AG09309 (cell line): ENCODE data around the gene TPRA1.

Source experiments
- DNase-seq: peaks from one replicate; pipeline ENCODE4 v3.0.0-alpha.2; 2010; ENCODE audit warnings: low read depth
- H3K4me3 ChIP-seq: 2 replicates; pipeline ENCODE4 v1.5.1; 2011; ENCODE audit warnings: mild to moderate bottlenecking, low read depth, low read length, moderate library complexity; ENCODE audit not compliant: control insufficient read depth
- TF ChIP-seq, protein P1 (sequence below): IDR thresholded peaks from 2 replicates; pipeline ENCODE4 v1.5.1; 2011; ENCODE audit warnings: mild to moderate bottlenecking, low read depth, low read length, inconsistent platforms; ENCODE audit not compliant: insufficient read depth, control insufficient read depth; ENCODE audit errors: missing control alignments

The TPRA1 gene

DNA sequence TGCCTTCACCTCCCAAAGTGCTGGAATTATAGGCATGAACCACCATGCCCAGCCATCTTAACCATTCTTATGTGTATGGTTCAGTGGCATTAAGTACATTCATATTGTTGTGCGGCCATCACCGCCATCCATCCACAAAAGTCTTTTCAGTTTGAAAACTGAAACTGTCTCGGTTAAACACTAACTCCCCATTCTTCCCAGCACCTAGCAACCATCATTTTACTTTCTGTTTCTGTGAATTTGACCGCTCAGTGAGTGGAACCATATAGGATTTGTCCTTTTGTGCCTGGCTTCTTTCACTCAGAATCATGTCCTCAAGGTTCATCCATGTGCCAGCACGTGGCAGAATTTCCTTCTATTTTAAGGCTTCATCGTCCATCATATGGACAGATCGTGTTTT, 13.5 kb upstream of the TPRA1 start:
- no peak for DNase-seq
- TF ChIP-seq, protein P1, sequence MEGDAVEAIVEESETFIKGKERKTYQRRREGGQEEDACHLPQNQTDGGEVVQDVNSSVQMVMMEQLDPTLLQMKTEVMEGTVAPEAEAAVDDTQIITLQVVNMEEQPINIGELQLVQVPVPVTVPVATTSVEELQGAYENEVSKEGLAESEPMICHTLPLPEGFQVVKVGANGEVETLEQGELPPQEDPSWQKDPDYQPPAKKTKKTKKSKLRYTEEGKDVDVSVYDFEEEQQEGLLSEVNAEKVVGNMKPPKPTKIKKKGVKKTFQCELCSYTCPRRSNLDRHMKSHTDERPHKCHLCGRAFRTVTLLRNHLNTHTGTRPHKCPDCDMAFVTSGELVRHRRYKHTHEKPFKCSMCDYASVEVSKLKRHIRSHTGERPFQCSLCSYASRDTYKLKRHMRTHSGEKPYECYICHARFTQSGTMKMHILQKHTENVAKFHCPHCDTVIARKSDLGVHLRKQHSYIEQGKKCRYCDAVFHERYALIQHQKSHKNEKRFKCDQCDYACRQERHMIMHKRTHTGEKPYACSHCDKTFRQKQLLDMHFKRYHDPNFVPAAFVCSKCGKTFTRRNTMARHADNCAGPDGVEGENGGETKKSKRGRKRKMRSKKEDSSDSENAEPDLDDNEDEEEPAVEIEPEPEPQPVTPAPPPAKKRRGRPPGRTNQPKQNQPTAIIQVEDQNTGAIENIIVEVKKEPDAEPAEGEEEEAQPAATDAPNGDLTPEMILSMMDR: no peak
- H3K4me3 ChIP-seq: no peak overlapping the region

DNA sequence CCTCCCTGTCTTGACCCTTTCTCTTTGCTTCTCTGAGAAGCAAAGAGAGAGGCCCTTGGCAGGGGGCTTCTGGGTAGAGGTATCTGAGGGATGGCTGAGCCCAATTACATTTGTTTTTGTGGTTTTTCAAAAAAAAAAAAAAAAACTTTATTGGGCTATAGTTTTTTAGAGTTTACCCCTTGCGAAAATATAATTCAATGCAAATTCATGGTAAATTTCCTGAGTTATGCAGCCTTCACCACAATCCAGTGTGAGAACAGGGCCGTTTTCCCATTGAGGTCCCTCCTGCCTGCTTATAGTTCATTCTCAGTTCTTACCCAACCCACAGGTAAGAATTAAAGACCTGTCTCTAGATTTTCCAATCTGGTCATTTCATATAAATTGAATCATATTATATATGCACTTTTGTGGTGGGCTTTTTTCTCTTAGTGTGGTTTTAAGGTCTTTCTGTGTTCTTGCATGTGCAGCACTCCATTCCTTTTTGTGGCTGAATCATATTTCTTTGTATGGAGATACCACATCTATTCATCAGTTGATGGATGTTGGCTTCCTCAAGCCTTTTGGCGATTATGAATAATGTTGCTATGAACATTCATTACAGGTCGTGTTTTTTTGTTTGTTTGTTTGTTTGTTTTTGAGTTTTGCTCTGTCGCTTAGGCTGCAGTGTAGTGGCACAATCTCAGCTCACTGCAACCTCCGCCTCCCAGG, 10.4 kb upstream of the TPRA1 start:
- H3K4me3 ChIP-seq: no peak overlapping the region
- no peak for DNase-seq
- TF ChIP-seq, protein P1: no peak

DNA sequence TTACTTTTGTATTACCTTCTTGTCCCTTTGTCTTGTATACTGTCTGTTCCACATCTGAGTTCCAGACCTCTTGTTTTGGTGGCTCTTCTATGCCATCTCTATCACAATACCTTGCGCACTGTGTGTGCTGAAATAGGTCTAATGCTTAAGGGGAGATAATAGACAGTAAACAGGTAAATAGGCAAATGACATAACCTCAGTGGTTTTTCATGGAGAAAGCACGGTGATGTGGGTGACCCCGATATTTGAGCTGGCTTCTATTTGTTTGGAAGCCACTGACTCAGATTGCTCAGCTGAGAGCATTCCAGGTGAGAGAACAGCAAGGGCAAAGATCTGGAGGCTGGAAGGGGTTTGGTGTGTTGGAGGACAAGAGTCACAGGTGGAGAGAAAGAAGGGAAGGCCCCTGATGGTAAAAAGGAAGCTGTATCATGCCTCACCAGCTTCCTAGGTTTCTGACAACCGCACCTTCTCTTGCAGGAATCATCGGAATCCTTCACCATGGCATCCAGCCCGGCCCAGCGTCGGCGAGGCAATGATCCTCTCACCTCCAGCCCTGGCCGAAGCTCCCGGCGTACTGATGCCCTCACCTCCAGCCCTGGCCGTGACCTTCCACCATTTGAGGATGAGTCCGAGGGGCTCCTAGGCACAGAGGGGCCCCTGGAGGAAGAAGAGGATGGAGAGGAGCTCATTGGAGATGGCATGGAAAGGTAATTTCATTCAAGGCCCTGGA, 8.5 kb upstream of the TPRA1 start:
- peak overlapping the region; percentile 62 for H3K4me3 ChIP-seq
- TF ChIP-seq, protein P1: no peak
- no peak for DNase-seq

DNA sequence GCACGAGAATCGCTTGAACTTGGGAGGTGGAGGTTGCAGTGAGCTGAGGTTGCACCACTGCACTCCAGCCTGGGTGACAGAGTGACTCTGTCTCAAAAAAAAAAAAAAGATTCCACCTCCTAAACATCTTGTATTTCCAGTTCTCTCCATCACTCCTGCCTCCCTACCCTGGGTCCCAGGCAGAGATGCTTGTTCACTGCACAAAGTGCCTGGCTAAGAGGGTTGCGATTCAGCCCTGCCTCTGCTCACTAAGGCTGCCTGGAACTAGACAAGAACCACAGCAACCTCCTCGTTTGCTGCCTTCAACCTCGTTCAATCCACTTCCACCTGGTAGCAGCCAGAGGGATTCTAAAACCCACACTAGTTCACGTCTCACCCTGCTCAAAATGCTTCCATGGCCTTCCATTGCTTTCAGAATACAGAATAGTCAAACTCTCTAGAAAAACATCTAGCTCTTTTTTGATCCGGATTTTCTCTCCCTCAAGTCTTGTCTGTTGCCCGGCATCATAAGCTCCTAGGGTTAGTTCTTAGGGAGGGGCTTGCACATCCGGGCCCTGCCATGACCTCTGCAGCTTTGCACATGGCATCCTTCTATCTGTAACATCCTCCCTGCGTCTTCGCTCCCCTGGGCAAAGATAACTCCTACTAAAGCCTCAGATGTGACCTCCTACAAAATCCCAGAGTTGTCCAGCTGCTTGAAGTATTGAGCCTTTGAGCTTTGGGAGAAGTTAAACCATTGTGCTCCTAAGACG, 6.7 kb upstream of the TPRA1 start:
- H3K4me3 ChIP-seq: no peak overlapping the region
- TF ChIP-seq, protein P1: no peak
- DNase-seq: no peak

DNA sequence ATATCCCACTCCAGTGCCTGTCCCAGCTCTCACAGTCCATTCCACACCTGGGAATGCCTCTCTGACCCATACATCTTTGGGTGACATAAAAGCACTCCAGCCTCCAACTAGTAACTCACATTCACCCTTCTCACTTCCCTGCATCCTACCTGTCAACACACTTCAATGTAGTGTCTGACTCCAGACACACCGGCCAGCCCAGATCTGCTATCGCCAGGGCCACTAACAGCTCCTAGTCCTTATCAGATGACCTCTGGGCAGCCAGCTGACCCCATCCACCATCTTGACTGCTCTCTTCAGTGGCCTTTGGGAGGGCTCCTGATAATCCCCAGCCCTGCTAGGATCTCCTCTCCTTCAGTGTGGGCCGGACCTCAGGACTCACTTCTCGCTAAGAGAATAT, 4.8 kb upstream of the TPRA1 start:
- H3K4me3 ChIP-seq: no peak overlapping the region
- no peak for DNase-seq
- TF ChIP-seq, protein P1: no peak

DNA sequence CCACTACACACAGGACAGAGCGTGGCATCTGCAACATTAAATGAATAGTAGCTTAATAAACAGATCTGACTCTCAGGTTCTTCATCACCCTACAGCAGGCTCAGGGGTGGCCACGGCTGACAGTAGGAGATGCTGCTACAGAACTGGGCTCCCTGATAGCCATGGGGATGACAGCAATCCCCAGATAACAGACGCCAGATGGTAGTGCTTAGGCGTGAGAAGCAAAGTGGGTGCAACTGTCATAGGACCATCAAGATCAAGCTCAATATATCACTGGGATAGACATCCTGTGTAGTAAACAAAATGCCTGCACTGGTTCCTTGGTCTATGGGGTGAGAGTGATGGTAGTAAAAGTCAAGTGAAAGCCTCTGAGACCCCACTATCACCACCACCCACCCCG, 2.6 kb upstream of the TPRA1 start:
- TF ChIP-seq, protein P1: no peak
- no peak overlapping the region for H3K4me3 ChIP-seq

More for the DNA sequence above, 2.6 kb upstream of the TPRA1 start:
- no peak for DNase-seq
